ENCODE results near the gene NEURL4. TPM values are rescaled to one million over a fixed set of nuclear protein-coding genes. Genes with fewer than 3 reads are reported as not detected.

Gene NEURL4
- total and polyA plus RNA-seq, 7 donors, result 20.7 to 53.8 (median 26.8) TPM

DNA sequence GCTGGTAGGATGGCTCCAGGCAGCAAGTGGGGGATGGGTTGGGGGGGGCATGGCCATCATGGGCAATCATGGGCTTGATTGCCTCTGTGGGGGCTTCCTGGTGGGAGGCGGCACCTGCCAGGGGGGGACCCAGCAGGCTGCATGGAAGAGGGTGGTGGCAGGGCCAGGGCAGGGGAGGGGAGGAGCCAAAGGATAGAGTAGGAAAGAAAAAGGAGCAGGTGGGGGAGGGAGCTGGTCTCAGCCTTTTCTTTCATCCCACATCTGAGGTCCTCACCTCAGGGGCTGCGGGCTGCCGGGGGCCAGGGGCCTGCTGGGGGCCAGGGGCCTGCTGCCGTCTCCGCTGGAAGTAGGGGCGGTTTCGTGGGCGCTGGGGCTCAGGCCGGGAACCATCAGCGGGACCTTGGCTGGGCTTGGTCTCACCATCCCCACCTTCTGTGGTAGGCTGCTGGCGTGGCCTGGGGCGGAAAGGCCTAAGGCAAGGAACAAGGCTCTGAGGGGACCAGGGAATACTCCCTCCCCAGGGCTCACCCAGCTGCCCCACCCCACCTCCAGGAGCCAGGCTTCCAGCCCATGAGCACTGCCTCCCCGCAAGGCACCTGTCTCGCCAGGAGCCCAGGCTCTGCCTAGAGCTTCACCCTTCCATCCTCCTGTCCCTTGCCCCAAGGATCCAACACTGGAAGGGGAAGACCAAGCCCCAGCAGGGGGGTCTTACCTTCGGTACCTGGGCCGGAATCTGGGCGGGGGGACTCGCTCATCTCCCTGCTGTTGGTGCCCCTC, 39.7 kb downstream of the NEURL4 start:
- H3K4me1 ChIP-seq, result peaks cover 27% of the 10 kb centered on the region
- TF ChIP-seq, protein P1, sequence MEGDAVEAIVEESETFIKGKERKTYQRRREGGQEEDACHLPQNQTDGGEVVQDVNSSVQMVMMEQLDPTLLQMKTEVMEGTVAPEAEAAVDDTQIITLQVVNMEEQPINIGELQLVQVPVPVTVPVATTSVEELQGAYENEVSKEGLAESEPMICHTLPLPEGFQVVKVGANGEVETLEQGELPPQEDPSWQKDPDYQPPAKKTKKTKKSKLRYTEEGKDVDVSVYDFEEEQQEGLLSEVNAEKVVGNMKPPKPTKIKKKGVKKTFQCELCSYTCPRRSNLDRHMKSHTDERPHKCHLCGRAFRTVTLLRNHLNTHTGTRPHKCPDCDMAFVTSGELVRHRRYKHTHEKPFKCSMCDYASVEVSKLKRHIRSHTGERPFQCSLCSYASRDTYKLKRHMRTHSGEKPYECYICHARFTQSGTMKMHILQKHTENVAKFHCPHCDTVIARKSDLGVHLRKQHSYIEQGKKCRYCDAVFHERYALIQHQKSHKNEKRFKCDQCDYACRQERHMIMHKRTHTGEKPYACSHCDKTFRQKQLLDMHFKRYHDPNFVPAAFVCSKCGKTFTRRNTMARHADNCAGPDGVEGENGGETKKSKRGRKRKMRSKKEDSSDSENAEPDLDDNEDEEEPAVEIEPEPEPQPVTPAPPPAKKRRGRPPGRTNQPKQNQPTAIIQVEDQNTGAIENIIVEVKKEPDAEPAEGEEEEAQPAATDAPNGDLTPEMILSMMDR (IDR thresholded peaks at IDR 0.05), result no peak
- peaks cover 0 to 34% of the 10 kb centered on the region in 2 donors for H3K36me3 ChIP-seq (ENCODE audit: insufficient read depth in 1 of 2, low read depth in 1 of 2)
- H3K9me3 ChIP-seq, result no peaks in the 10 kb centered on the region
- H3K27ac ChIP-seq, result peak overlapping the region; percentile 46
- WGBS, 3 donors, result 32 to 62% (median 38%) methylated on average over 10 to 18 of the region's 18 CpGs
- ATAC-seq (peak; percentile 24 to 48 (median 37)), DNase-seq (peak in 1 of 2 donors; percentile 79)
- H3K4me3 ChIP-seq, result no peak overlapping the region
- intact Hi-C loops (cut with DNase I), result no loop called here
- H3K27me3 ChIP-seq (ENCODE audit: insufficient read depth in 3 of 3, low read length in 2 of 3), result peaks cover 0 to 9% (median 0%) of the 10 kb centered on the region in 3 donors

DNA sequence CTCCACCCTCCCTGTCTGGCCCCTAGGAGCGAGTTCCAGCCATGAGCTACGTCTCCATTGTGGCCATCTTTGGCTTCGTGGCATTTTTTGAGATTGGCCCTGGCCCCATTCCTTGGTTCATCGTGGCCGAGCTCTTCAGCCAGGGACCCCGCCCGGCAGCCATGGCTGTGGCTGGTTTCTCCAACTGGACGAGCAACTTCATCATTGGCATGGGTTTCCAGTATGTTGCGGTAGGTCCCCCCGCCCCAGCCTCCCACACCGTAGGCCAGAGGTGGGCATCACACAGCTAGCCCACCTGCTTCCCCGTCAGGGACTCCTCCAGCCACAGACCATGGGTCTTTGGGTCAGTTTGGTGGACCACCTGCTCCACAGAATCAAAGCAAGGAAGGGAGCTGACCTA, 43.5 kb downstream of the NEURL4 start:
- ATAC-seq (no peak), DNase-seq (no peak)
- peak overlapping the region; percentile 96 for H3K27ac ChIP-seq
- H3K36me3 ChIP-seq (ENCODE audit: insufficient read depth in 1 of 2, low read depth in 1 of 2), result peaks cover 0 to 44% of the 10 kb centered on the region in 2 donors
- 60 to 78% (median 62%) methylated on average over 12 of the region's 12 CpGs for WGBS, 3 donors
- H3K27me3 ChIP-seq (ENCODE audit: insufficient read depth in 3 of 3, low read length in 2 of 3), result no peaks in the 10 kb centered on the region
- peaks cover 30% of the 10 kb centered on the region for H3K4me1 ChIP-seq
- no peaks in the 10 kb centered on the region for H3K9me3 ChIP-seq
- intact Hi-C loops (cut with DNase I), result no loop called here
- TF ChIP-seq, protein P1 (IDR thresholded peaks at IDR 0.05), result no peak
- no peak overlapping the region for H3K4me3 ChIP-seq

DNA sequence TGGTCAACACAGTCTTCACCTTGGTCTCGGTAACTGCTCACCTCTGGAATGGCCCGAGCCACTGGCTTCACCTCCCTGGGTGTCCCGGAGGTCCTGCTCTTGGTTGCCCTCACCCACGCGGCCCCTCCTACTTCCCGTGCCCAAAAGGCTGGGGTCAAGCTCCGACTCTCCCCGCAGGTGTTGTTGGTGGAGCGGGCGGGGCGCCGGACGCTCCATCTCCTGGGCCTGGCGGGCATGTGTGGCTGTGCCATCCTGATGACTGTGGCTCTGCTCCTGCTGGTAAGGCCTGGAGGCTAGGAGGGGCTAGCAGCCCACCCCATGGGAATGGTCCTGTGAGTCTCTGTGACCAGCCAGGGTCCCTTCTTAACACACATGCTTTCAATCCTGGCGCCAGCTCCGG, 44.2 kb downstream of the NEURL4 start:
- H3K36me3 ChIP-seq (ENCODE audit: insufficient read depth in 1 of 2, low read depth in 1 of 2), result peaks cover 0 to 44% of the 10 kb centered on the region in 2 donors
- WGBS, 3 donors, result 81 to 93% (median 82%) methylated on average over 16 of the region's 16 CpGs
- TF ChIP-seq, protein P1 (IDR thresholded peaks at IDR 0.05), result no peak
- no peak for ATAC-seq
- H3K4me3 ChIP-seq, result no peak overlapping the region
- H3K27ac ChIP-seq, result peak overlapping the region; percentile 96
- intact Hi-C loops (cut with DNase I), result loop anchor here in 1 of 2 donors (5.0 kb wide), 1 partner anchor 62 kb away; no protein-coding TSS in a partner anchor
- peaks cover 28% of the 10 kb centered on the region for H3K4me1 ChIP-seq
- H3K9me3 ChIP-seq, result no peaks in the 10 kb centered on the region
- no peak for DNase-seq
- no peaks in the 10 kb centered on the region for H3K27me3 ChIP-seq (ENCODE audit: insufficient read depth in 3 of 3, low read length in 2 of 3)

DNA sequence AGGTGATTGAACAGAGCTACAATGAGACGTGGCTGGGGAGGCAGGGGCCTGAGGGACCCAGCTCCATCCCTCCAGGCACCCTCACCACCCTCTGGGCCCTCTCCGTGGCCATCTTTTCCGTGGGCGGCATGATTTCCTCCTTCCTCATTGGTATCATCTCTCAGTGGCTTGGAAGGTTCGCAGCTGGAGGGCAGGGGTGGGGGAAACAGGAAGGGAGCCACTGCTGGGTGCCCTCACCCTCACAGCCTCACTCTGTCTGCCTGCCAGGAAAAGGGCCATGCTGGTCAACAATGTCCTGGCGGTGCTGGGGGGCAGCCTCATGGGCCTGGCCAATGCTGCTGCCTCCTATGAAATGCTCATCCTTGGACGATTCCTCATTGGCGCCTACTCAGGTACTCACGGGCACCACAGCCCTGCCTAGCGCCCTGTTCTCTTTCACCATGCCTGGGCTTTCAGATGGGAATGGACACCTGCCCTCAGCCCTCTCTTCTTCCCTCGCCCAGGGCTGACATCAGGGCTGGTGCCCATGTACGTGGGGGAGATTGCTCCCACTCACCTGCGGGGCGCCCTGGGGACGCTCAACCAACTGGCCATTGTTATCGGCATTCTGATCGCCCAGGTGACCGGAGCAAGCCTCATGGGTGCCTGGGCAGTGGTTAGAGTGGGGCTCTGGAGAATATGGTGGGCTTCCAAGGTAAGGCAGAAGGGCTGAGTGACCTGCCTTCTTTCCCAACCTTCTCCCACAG, 45.5 kb downstream of the NEURL4 start:
- 49 to 65% (median 49%) methylated on average over 15 to 18 of the region's 18 CpGs for WGBS, 3 donors
- no peaks in the 10 kb centered on the region for H3K9me3 ChIP-seq
- peak overlapping the region; percentile 96 for H3K27ac ChIP-seq
- no peaks in the 10 kb centered on the region for H3K27me3 ChIP-seq (ENCODE audit: insufficient read depth in 3 of 3, low read length in 2 of 3)
- DNase-seq (peak in 1 of 2 donors; percentile 69), ATAC-seq (no peak)
- TF ChIP-seq, protein P1 (IDR thresholded peaks at IDR 0.05), result no peak
- peaks cover 0 to 44% of the 10 kb centered on the region in 2 donors for H3K36me3 ChIP-seq (ENCODE audit: insufficient read depth in 1 of 2, low read depth in 1 of 2)
- intact Hi-C loops (cut with DNase I), result loop anchor here in 1 of 2 donors (5.0 kb wide), 1 partner anchor 64 kb away; no protein-coding TSS in a partner anchor
- H3K4me3 ChIP-seq, result peak overlapping the region; percentile 86
- H3K4me1 ChIP-seq, result peaks cover 29% of the 10 kb centered on the region

Data from psoas muscle (tissue), 8 donors.